ENCODE data around the gene FAM9C.

The FAM9C gene

GRCh38 chrX:13044441-13044840 lies at the start of gene FAM9C:
Gene FAM9C, minus strand, starts transcription at chrX:13044620. Its CDS starts 831 bp downstream, at chrX:13043789.
- no peak for DNase-seq (ENCODE audit: low spot score)
- Histone ChIP-seq H3K27ac (no peak within 1 kb of the TSS), H3K4me3 (no peak within 1 kb of the TSS)
- TF ChIP-seq CTCF (IDR thresholded peaks at IDR 0.05), result no peak

GRCh38 chrX:13093529-13094140 lies 49.2 kb upstream of the FAM9C start:
- Histone ChIP-seq H3K27ac (no peak overlapping the region), H3K4me3 (no peak overlapping the region)
- DNase-seq (ENCODE audit: low spot score), result no peak
- TF ChIP-seq CTCF (IDR thresholded peaks at IDR 0.05), result no peak

- no peak for TF ChIP-seq CTCF (IDR thresholded peaks at IDR 0.05)
- peak overlapping the region in 1 of 2 donors; percentile 78 for H3K27ac ChIP-seq
- H3K4me3 ChIP-seq, result no peak overlapping the region
- DNase-seq (ENCODE audit: low spot score), result no peak
These were observed 48.1 kb upstream of the FAM9C start for GRCh38 chrX:13092455-13092941.

GRCh38 chrX:13091111-13091765 lies 46.8 kb upstream of the FAM9C start:
- Histone ChIP-seq H3K27ac (peak overlapping the region; percentile 49 to 78), H3K4me3 (peak overlapping the region; percentile 6)
- no peak for TF ChIP-seq CTCF (IDR thresholded peaks at IDR 0.05)
- DNase-seq (ENCODE audit: low spot score), result no peak

DNA sequence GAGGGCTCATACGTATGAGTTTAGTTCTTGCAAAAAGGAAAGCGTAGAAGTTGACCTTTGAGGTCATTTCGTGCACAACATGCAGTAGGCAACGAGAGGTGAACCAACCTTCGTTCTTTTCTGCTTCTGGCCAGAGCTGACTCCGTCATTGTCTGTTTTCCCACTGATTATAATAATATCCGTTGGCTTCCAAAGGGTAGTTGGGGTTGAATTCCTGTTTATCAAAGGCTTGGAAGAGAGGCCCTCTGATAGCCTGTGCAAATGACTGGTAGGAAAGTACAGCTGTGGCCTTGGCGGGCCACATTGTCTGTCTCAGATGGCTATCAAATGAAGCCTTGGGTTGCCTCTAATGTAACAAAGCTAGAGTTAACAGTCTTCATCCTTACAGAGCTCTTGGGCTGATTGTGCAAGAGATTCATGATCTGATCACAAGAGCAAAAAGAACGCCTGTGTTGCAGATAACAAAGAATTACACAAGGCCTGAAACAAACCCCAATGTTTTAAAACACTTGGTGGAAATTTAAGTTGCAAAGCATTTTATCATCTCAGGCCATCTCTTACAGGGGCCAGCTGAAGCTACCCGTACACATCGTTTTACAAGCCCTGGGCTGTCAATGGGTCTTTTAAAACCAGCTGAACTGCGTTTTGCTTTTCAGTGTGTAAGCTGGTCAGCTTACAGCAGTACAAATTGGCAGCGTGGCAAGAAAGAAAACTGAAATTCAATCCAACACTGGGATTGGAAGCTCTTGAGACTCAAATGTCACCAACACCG lies 46.1 kb upstream of the FAM9C start:
- TF ChIP-seq CTCF (IDR thresholded peaks at IDR 0.05), result no peak
- H3K4me3 ChIP-seq, result peak overlapping the region; percentile 6
- no peak for DNase-seq (ENCODE audit: low spot score)
- peak overlapping the region; percentile 49 to 78 for H3K27ac ChIP-seq

- H3K4me3 ChIP-seq, result no peak overlapping the region
- peak overlapping the region in 1 of 2 donors; percentile 78 for H3K27ac ChIP-seq
- DNase-seq (ENCODE audit: low spot score), result no peak
- TF ChIP-seq CTCF (IDR thresholded peaks at IDR 0.05), result no peak
These were observed 45.6 kb upstream of the FAM9C start for GRCh38 chrX:13090027-13090338.
